ENCODE results near the gene SERAC1. TPM values are rescaled to one million over a fixed set of nuclear protein-coding genes. Genes with fewer than 3 reads are reported as not detected.

The SERAC1 gene
- polyA plus RNA-seq (2012; ENCODE audit: insufficient read length, low read depth), result 2.7 TPM

GRCh38 chr6:158168040-158168289 is at the start of gene SERAC1:
TSS of gene SERAC1 (minus strand) at chr6:158168262. CDS start at chr6:158158363, 9,899 bp downstream.
- TF ChIP-seq FOXP2 (optimal IDR thresholded peaks at IDR 0.05; ENCODE audit: borderline replicate concordance, extremely low read depth, extremely low read length, insufficient read depth) (no peak), TAF1 (IDR thresholded peaks at IDR 0.05; ENCODE audit: borderline replicate concordance, insufficient read depth, low read length) (no peak), REST (IDR thresholded peaks at IDR 0.05; ENCODE audit: insufficient read depth in 1 of 2, low read depth in 2 of 2, low read length in 2 of 2) (no peak), POLR2AphosphoS5 (IDR thresholded peaks at IDR 0.05; ENCODE audit: low read depth, low read length) (no peak), SIN3A (IDR thresholded peaks at IDR 0.05; ENCODE audit: borderline replicate concordance, insufficient read depth, low read length) (no peak)

GRCh38 chr6:158213925-158214674 is 46.0 kb upstream of the SERAC1 start:
- TF ChIP-seq FOXP2 (optimal IDR thresholded peaks at IDR 0.05; ENCODE audit: borderline replicate concordance, extremely low read depth, extremely low read length, insufficient read depth) (no peak), SIN3A (IDR thresholded peaks at IDR 0.05; ENCODE audit: borderline replicate concordance, insufficient read depth, low read length) (no peak), TAF1 (IDR thresholded peaks at IDR 0.05; ENCODE audit: borderline replicate concordance, insufficient read depth, low read length) (no peak)

GRCh38 chr6:158211273-158212055 is 43.4 kb upstream of the SERAC1 start:
- TF ChIP-seq POLR2AphosphoS5 (IDR thresholded peaks at IDR 0.05; ENCODE audit: low read depth, low read length), result no peak
- no peak for TF ChIP-seq FOXP2 (optimal IDR thresholded peaks at IDR 0.05; ENCODE audit: borderline replicate concordance, extremely low read depth, extremely low read length, insufficient read depth)

- TF ChIP-seq SIN3A (IDR thresholded peaks at IDR 0.05; ENCODE audit: borderline replicate concordance, insufficient read depth, low read length) (no peak), FOXP2 (optimal IDR thresholded peaks at IDR 0.05; ENCODE audit: borderline replicate concordance, extremely low read depth, extremely low read length, insufficient read depth) (no peak), REST (IDR thresholded peaks at IDR 0.05; ENCODE audit: insufficient read depth in 1 of 2, low read depth in 2 of 2, low read length in 2 of 2) (no peak), TAF1 (IDR thresholded peaks at IDR 0.05; ENCODE audit: borderline replicate concordance, insufficient read depth, low read length) (no peak), POLR2AphosphoS5 (IDR thresholded peaks at IDR 0.05; ENCODE audit: low read depth, low read length) (no peak)
Measured at GRCh38 chr6:158207422-158207788, 39.3 kb upstream of the SERAC1 start.

- TF ChIP-seq POLR2AphosphoS5 (IDR thresholded peaks at IDR 0.05; ENCODE audit: low read depth, low read length) (no peak), FOXP2 (optimal IDR thresholded peaks at IDR 0.05; ENCODE audit: borderline replicate concordance, extremely low read depth, extremely low read length, insufficient read depth) (no peak), TAF1 (IDR thresholded peaks at IDR 0.05; ENCODE audit: borderline replicate concordance, insufficient read depth, low read length) (no peak), SIN3A (IDR thresholded peaks at IDR 0.05; ENCODE audit: borderline replicate concordance, insufficient read depth, low read length) (no peak), REST (IDR thresholded peaks at IDR 0.05; ENCODE audit: insufficient read depth in 1 of 2, low read depth in 2 of 2, low read length in 2 of 2) (no peak)
Measured at GRCh38 chr6:158206740-158207421, 38.8 kb upstream of the SERAC1 start.

All from PFSK-1 (cell line).